GM18519 (cell line): Measurements from ENCODE around the gene RHBDD1.

Experiments used
- ATAC-seq: cut with Tn5 transposase; IDR thresholded peaks from one replicate; pipeline ENCODE4 v1.9.1; 2021; ENCODE audit warnings: mild to moderate bottlenecking, moderate library complexity; ENCODE audit not compliant: unreplicated experiment, low FRiP score

RHBDD1 gene

GRCh38 chr2:226835796-226836547 is at the start of gene RHBDD1:
RHBDD1 (plus strand) TSS chr2:226836054; CDS start chr2:226864694, 28,640 bp downstream.
- ATAC-seq, result peak; percentile 88

DNA sequence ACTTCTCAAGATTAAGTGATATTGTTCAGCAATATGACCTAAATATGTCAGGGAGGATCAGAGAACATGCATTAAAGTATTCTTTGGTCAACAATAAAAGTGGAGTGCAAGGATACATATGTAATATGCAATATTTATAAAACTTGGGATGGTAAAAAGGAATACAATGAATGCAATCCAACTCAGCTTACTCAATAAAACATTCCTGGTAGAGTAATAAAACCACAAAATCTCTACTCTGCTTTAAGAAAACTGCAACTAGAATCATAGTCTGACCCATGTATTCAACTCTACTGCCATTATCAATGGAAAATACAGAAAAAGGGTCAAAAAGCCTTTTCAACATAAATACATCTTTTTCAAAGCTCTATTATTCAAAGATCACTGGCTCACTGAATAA is 47.8 kb upstream of the RHBDD1 start:
- no peak for ATAC-seq

DNA sequence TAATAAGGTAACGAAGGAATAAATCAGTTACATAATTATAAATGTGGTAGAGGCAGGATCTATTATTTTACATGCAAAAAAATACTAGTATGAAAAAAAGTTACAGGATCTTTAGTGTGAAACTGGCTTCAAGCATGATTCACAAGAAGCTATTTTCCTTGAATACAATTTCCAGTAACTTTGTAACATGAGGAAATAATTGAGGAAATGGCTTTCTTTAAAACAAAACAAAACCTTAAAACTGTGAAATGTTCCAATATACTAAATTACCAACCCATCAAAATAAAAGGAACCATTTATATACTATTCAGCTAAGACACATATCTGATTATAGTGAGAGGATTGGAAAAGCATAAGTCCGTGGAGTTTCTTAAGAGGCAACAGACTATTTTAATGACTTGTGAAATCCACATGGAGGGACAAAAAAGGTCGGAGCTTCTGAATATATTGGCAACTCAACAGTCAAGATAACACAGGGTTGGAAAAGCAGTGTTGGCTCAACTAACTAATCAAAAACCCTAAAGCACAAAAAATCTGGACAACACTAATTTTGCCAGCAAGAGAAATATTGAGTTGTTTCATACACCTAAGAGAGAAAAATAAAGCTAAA is 46.9 kb upstream of the RHBDD1 start:
- ATAC-seq, result no peak

GRCh38 chr2:226790011-226790410 is 45.8 kb upstream of the RHBDD1 start:
- ATAC-seq, result no peak

DNA sequence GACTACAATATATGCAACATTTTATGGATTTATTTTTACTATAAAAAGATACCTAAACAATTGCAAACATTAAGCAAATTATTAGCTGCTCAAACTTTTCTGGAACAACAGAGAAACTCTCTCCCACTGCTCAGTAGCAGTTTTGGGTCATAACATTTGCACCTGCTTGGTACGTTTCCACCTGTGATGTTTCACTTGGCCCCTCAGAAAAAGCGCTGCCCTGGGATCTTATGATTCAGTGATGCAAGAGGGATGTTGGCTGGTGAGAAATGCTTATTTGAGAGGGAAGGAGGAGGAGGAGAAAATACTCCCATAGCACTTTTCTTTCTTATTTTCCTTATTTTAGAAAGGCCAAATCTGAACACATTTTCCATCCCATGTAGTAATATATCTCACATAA is 45.4 kb upstream of the RHBDD1 start:
- ATAC-seq, result no peak

GRCh38 chr2:226791056-226791486 is 44.8 kb upstream of the RHBDD1 start:
- peak; percentile 45 for ATAC-seq

- peak; percentile 92 for ATAC-seq
Measured at GRCh38 chr2:226791487-226792081, 44.3 kb upstream of the RHBDD1 start.

GRCh38 chr2:226792155-226792881 is 43.5 kb upstream of the RHBDD1 start:
- ATAC-seq, result no peak

DNA sequence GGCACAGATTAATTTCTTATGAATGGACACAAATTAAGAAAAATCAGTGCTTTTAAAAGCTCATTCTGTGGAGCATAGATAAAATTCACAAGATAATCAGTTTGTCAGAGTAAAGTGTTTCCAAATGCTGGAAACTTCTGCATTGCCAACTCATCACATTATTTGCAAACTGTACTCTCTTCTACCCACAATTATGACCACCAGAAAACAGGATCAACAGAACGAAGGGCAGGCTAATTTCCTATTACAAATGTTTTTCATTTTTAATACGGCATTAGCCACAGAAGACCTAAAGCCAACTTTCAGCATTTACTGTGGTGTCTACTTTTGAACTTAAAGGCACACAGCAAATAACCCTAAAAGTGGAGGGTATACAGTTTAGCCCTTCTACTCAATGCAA is 42.2 kb upstream of the RHBDD1 start:
- ATAC-seq, result no peak

DNA sequence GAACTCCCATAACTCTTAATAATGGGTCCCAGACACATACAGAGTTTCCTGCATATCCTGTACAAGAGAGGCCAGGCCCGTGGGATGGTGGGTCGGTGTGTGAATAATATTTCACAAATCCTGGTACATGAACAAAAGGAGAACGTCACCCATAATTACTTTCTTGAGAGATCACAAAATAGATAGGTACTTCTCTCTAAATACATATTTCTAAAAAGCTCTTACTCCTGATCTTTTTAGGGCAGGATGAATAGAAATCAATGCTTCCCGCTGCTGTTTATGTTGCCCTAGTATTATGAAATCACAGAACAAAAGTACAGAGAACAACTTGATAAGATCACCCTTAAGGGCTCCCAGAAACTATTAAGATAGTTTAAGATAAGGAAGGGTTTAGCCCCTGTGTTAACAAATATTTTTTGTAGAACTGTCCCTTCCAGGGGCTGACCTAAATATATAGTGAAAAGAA is 41.6 kb upstream of the RHBDD1 start:
- ATAC-seq, result no peak

- ATAC-seq, result no peak
Measured at GRCh38 chr2:226794751-226795171, 41.1 kb upstream of the RHBDD1 start.

DNA sequence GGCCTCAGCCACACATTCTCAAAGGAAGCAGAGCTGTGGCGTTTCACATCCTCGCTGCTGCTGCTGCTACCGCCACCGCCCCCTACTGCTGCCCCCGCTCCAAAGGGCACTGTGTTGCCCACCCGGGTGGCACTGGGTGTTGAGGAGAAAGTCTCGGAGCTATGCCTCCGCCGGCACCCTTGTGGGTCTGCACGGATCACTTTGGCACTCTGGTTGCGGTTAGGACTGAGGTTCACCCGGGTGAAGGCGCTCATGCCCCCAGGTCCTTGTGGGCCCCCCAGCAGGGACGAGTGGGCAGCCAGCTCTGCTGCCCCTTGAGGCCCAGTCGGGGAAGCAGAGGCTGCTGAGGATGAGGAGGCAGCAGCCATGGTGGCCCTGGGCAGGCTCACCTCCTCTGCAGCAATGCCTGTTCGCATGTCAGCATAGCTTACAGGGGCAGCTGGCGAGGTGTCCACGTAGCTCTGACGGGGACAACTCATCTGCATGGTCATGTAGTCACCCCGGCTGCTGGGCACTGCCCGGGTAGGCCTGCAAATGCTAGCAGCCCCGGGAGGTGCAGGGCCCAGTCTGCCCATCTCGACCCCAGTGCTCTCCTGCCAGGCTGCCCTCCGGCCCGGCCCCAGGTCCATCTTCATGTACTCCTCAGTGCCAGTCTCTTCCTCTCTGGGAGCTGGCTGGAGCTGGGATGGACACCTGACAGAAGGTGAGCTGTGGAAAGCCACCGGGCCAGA is 40.4 kb upstream of the RHBDD1 start:
- ATAC-seq, result no peak

GRCh38 chr2:226796012-226796839 is 39.6 kb upstream of the RHBDD1 start:
- ATAC-seq, result no peak

- ATAC-seq, result no peak
Measured at GRCh38 chr2:226796840-226797288, 39.0 kb upstream of the RHBDD1 start.

- no peak for ATAC-seq
Measured at GRCh38 chr2:226797289-226797988, 38.4 kb upstream of the RHBDD1 start.

DNA sequence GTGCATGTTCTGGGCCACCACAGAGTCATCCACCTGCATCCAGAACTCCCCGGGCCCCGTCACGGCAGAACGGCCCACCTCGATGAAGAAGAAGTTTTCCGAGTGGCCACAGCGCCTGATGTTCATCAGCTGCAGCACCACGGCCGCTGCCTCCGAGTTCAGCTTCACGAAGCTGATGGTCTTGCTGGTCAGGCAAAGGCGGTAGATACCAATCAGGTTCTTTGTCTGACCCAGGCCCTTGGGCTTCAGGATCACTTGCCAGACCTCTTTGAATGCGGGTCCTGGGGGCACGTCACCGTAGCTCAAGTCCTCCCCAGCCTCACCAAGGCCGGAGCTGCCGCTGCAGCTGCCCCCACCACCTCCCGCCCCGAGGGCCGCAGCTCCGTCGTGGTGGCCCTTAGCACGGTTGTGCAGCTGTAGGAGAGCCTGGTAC is 37.8 kb upstream of the RHBDD1 start:
- ATAC-seq, result no peak

GRCh38 chr2:226798422-226799210 is 37.2 kb upstream of the RHBDD1 start:
- peak; percentile 20 for ATAC-seq
